C4-2B (cell line): ENCODE data around the gene NPHP4.

ENCODE experiments used
- H3K27ac ChIP-seq: fragments of 450-650 bp; 2 replicates; pipeline ENCODE4 v1.5.1; 2017
- CTCF ChIP-seq: fragments of 450-650 bp; conservative IDR thresholded peaks from 2 replicates; pipeline ENCODE4 v1.5.1; 2017; ENCODE audit warnings: mild to moderate bottlenecking
- ZFX ChIP-seq: fragments of 450-650 bp; IDR thresholded peaks from 2 replicates; pipeline ENCODE4 v1.6.1; 2017

Gene NPHP4

GRCh38 chr1:6008084-6008415 is 15.8 kb upstream of the NPHP4 start:
- H3K27ac ChIP-seq, result no peak overlapping the region
- TF ChIP-seq ZFX (no peak), CTCF (no peak)

GRCh38 chr1:6007318-6008083 is 15.3 kb upstream of the NPHP4 start:
- no peak overlapping the region for H3K27ac ChIP-seq
- no peak for TF ChIP-seq CTCF
- no peak for TF ChIP-seq ZFX

- H3K27ac ChIP-seq, result no peak overlapping the region
- no peak for TF ChIP-seq CTCF
- no peak for TF ChIP-seq ZFX
Observed at GRCh38 chr1:6006882-6007281, 14.7 kb upstream of the NPHP4 start.

GRCh38 chr1:6005276-6005917 is 13.2 kb upstream of the NPHP4 start:
- no peak for TF ChIP-seq ZFX
- TF ChIP-seq CTCF, result no peak
- no peak overlapping the region for H3K27ac ChIP-seq

GRCh38 chr1:6004412-6005123 is 12.3 kb upstream of the NPHP4 start:
- no peak overlapping the region for H3K27ac ChIP-seq
- TF ChIP-seq ZFX, result no peak
- TF ChIP-seq CTCF, result no peak

- TF ChIP-seq ZFX (no peak), CTCF (no peak)
- H3K27ac ChIP-seq, result no peak overlapping the region
Observed at GRCh38 chr1:6003568-6004411, 11.6 kb upstream of the NPHP4 start.
